Chondrocyte (in vitro differentiated cells): ENCODE data around the gene KPNA6. TPM values are rescaled to one million over a fixed set of nuclear protein-coding genes. Genes with fewer than 3 reads are reported as not detected.

Experiments
- DNase-seq: peaks from one replicate; pipeline ENCODE4 v3.0.0; 2021; ENCODE audit warnings: mixed read lengths, low spot score
- H3K27ac Mint-ChIP-seq: one replicate; pipeline ENCODE4 v1.8.0; 2021; ENCODE audit warnings: mild to moderate bottlenecking, moderate library complexity, mixed read lengths; ENCODE audit not compliant: unreplicated experiment
- H3K27me3 Mint-ChIP-seq: 2 replicates; pipeline ENCODE4 v1.8.0; 2021; ENCODE audit warnings: low read depth, mixed read lengths
- H3K36me3 Mint-ChIP-seq: 2 replicates; pipeline ENCODE4 v1.8.0; 2021; ENCODE audit warnings: low read depth, mixed read lengths
- H3K4me1 Mint-ChIP-seq: 2 replicates; pipeline ENCODE4 v1.8.0; 2021; ENCODE audit warnings: low read depth, mild to moderate bottlenecking, mixed read lengths
- H3K4me3 Mint-ChIP-seq: one replicate; pipeline ENCODE4 v1.8.0; 2021; ENCODE audit warnings: mild to moderate bottlenecking, moderate library complexity, mixed read lengths; ENCODE audit not compliant: unreplicated experiment
- H3K9me3 Mint-ChIP-seq: 2 replicates; pipeline ENCODE4 v1.8.0; 2021; ENCODE audit warnings: low read depth, mixed read lengths
- CTCF ChIP-seq: fragments of 200-600 bp; sonication (generic); IDR thresholded peaks from 2 replicates; pipeline ENCODE4 v1.5.0; 2021; ENCODE audit warnings: antibody characterized with exemption, mild to moderate bottlenecking, moderate library complexity
- total RNA-seq: library from RNA; stranded (reverse); gene quantifications from 3 replicates; pipeline ENCODE4 v1.2.1, GENCODE V29; 2021

Gene KPNA6
- total RNA-seq, 1 donor from 2014 or later, result 80.9 TPM

- peak overlapping the region; percentile 95 for H3K27ac Mint-ChIP-seq
Measured at GRCh38 chr1:32220746-32221580, 113.1 kb downstream of the KPNA6 start.

GRCh38 chr1:32221581-32221979, 113.7 kb downstream of the KPNA6 start:
- peaks cover 17% of the 10 kb centered on the region for H3K36me3 Mint-ChIP-seq
- peaks cover 34% of the 10 kb centered on the region for H3K4me1 Mint-ChIP-seq
- H3K9me3 Mint-ChIP-seq, result no peaks in the 10 kb centered on the region
- no peak for TF ChIP-seq CTCF
- DNase-seq, result no peak
- no peaks in the 10 kb centered on the region for H3K27me3 Mint-ChIP-seq
- H3K4me3 Mint-ChIP-seq, result peak overlapping the region; percentile 95
- peak overlapping the region; percentile 95 for H3K27ac Mint-ChIP-seq

More at GRCh38 chr1:32220746-32221580, 113.1 kb downstream of the KPNA6 start:
- no peak for DNase-seq
- no peaks in the 10 kb centered on the region for H3K27me3 Mint-ChIP-seq
- peak overlapping the region; percentile 95 for H3K4me3 Mint-ChIP-seq
- H3K36me3 Mint-ChIP-seq, result peaks cover 14% of the 10 kb centered on the region
- TF ChIP-seq CTCF, result no peak
- peaks cover 34% of the 10 kb centered on the region for H3K4me1 Mint-ChIP-seq
- H3K9me3 Mint-ChIP-seq, result no peaks in the 10 kb centered on the region

GRCh38 chr1:32221980-32222755, 114.3 kb downstream of the KPNA6 start, which contains the start of the genes EIF3I and TMEM234:
EIF3I (plus strand) TSS chr1:32222407; CDS start chr1:32222442, 35 bp downstream.
TMEM234 (minus strand) TSS chr1:32222353; CDS start chr1:32222322, 31 bp downstream.
- Mint-ChIP-seq H3K27me3 (no peaks in the 10 kb centered on the region), H3K4me1 (peaks cover 34% of the 10 kb centered on the region), H3K36me3 (peaks cover 13% of the 10 kb centered on the region)

GRCh38 chr1:32223683-32224082, 115.8 kb downstream of the KPNA6 start:
- H3K27me3 Mint-ChIP-seq, result no peaks in the 10 kb centered on the region
- DNase-seq, result no peak

More at GRCh38 chr1:32221980-32222755, 114.3 kb downstream of the KPNA6 start, which contains the start of the genes EIF3I and TMEM234:
- H3K4me3 Mint-ChIP-seq, result peak within 1 kb of the TSS; percentile 95
- peak within 1 kb of the TSS; percentile 95 for H3K27ac Mint-ChIP-seq
- DNase-seq, result no peak
- TF ChIP-seq CTCF, result no peak
- H3K9me3 Mint-ChIP-seq, result no peaks in the 10 kb centered on the region

More at GRCh38 chr1:32223683-32224082, 115.8 kb downstream of the KPNA6 start:
- Mint-ChIP-seq H3K27ac (peak overlapping the region; percentile 33), H3K36me3 (peaks cover 23% of the 10 kb centered on the region), H3K4me3 (peak overlapping the region; percentile 95), H3K4me1 (peaks cover 34% of the 10 kb centered on the region), H3K9me3 (no peaks in the 10 kb centered on the region)
- TF ChIP-seq CTCF, result no peak
